Measurements from ENCODE around the gene SMARCAD1. TPM values are rescaled to one million over a fixed set of nuclear protein-coding genes. Genes with fewer than 3 reads are reported as not detected.
"Not testable (repeated sequence)": the region's sequence is repeated elsewhere in the genome, so short reads cannot be mapped to it uniquely, and the experiment has no call there.

SMARCAD1 gene
- total and polyA plus RNA-seq, 4 donors: 7.5 to 58.3 (median 14.4) TPM

GRCh38 chr4:94334476-94334875 is 126.8 kb downstream of the SMARCAD1 start:
- DNase-seq (no peak), ATAC-seq (ENCODE audit: insufficient read depth, low FRiP score) (no peak)
- peaks cover 0 to 3% (median 0%) of the 10 kb centered on the region in 5 donors for H3K4me1 ChIP-seq (ENCODE audit: control insufficient read depth in 5 of 5, insufficient read depth in 5 of 5, low read length in 5 of 5)
- H3K27ac ChIP-seq (ENCODE audit: low read depth in 1 of 2, low read length in 1 of 2): no peak overlapping the region
- WGBS, 2 donors: 71 to 80% methylated on average over 2 of the region's 2 CpGs
- H3K9me3 ChIP-seq (ENCODE audit: control insufficient read depth in 4 of 4, insufficient read depth in 3 of 4, low read length in 3 of 4): peaks cover 0 to 2% (median 0%) of the 10 kb centered on the region in 4 donors
- no peak for TF ChIP-seq CTCF (IDR thresholded peaks at IDR 0.05; ENCODE audit: control extremely low read depth, extremely low read depth)
- no peaks in the 10 kb centered on the region for H3K36me3 ChIP-seq (ENCODE audit: control insufficient read depth in 4 of 4, insufficient read depth in 4 of 4, low read length in 4 of 4)
- H3K9ac ChIP-seq (ENCODE audit: insufficient read depth in 1 of 2, low read length in 2 of 2): no peak overlapping the region
- H3K27me3 ChIP-seq (ENCODE audit: control insufficient read depth in 3 of 3, insufficient read depth in 3 of 3, low read length in 2 of 3): no peaks in the 10 kb centered on the region
- no peak overlapping the region for H3K4me3 ChIP-seq

GRCh38 chr4:94334962-94335361 is 127.3 kb downstream of the SMARCAD1 start:
- WGBS, 2 donors: 73 to 76% methylated on average over 3 of the region's 3 CpGs
- TF ChIP-seq CTCF (IDR thresholded peaks at IDR 0.05; ENCODE audit: control extremely low read depth, extremely low read depth): no peak

GRCh38 chr4:94336303-94336702 is 128.6 kb downstream of the SMARCAD1 start:
- peaks cover 0 to 2% (median 0%) of the 10 kb centered on the region in 4 donors for H3K9me3 ChIP-seq (ENCODE audit: control insufficient read depth in 4 of 4, insufficient read depth in 3 of 4, low read length in 3 of 4)
- H3K36me3 ChIP-seq (ENCODE audit: control insufficient read depth in 4 of 4, insufficient read depth in 4 of 4, low read length in 4 of 4): no peaks in the 10 kb centered on the region
- H3K9ac ChIP-seq (ENCODE audit: insufficient read depth in 1 of 2, low read length in 2 of 2): no peak overlapping the region
- H3K27ac ChIP-seq (ENCODE audit: low read depth in 1 of 2, low read length in 1 of 2): no peak overlapping the region
- H3K4me3 ChIP-seq: no peak overlapping the region
- H3K27me3 ChIP-seq (ENCODE audit: control insufficient read depth in 3 of 3, insufficient read depth in 3 of 3, low read length in 2 of 3): no peaks in the 10 kb centered on the region
- no peak for DNase-seq
- WGBS, 2 donors: 84 to 90% methylated on average over 3 of the region's 3 CpGs
- H3K4me1 ChIP-seq (ENCODE audit: control insufficient read depth in 5 of 5, insufficient read depth in 5 of 5, low read length in 5 of 5): peaks cover 0 to 3% (median 0%) of the 10 kb centered on the region in 5 donors
- no peak for TF ChIP-seq CTCF (IDR thresholded peaks at IDR 0.05; ENCODE audit: control extremely low read depth, extremely low read depth)
- no peak for ATAC-seq (ENCODE audit: insufficient read depth, low FRiP score)

More at GRCh38 chr4:94334962-94335361, 127.3 kb downstream of the SMARCAD1 start:
- no peaks in the 10 kb centered on the region for H3K36me3 ChIP-seq (ENCODE audit: control insufficient read depth in 4 of 4, insufficient read depth in 4 of 4, low read length in 4 of 4)
- H3K4me3 ChIP-seq: no peak overlapping the region
- H3K4me1 ChIP-seq (ENCODE audit: control insufficient read depth in 5 of 5, insufficient read depth in 5 of 5, low read length in 5 of 5): peaks cover 0 to 3% (median 0%) of the 10 kb centered on the region in 5 donors
- no peak for DNase-seq
- no peaks in the 10 kb centered on the region for H3K27me3 ChIP-seq (ENCODE audit: control insufficient read depth in 3 of 3, insufficient read depth in 3 of 3, low read length in 2 of 3)
- peaks cover 0 to 2% (median 0%) of the 10 kb centered on the region in 4 donors for H3K9me3 ChIP-seq (ENCODE audit: control insufficient read depth in 4 of 4, insufficient read depth in 3 of 4, low read length in 3 of 4)
- no peak overlapping the region for H3K27ac ChIP-seq (ENCODE audit: low read depth in 1 of 2, low read length in 1 of 2)
- no peak for ATAC-seq (ENCODE audit: insufficient read depth, low FRiP score)
- H3K9ac ChIP-seq (ENCODE audit: insufficient read depth in 1 of 2, low read length in 2 of 2): no peak overlapping the region

GRCh38 chr4:94336791-94337190 is 129.1 kb downstream of the SMARCAD1 start:
- DNase-seq; H3K9ac ChIP-seq (ENCODE audit: insufficient read depth in 1 of 2, low read length in 2 of 2); H3K36me3 ChIP-seq (ENCODE audit: control insufficient read depth in 4 of 4, insufficient read depth in 4 of 4, low read length in 4 of 4); H3K27ac ChIP-seq (ENCODE audit: low read depth in 1 of 2, low read length in 1 of 2); H3K9me3 ChIP-seq (ENCODE audit: control insufficient read depth in 4 of 4, insufficient read depth in 3 of 4, low read length in 3 of 4); H3K27me3 ChIP-seq (ENCODE audit: control insufficient read depth in 3 of 3, insufficient read depth in 3 of 3, low read length in 2 of 3); ATAC-seq (ENCODE audit: insufficient read depth, low FRiP score); H3K4me3 ChIP-seq; H3K4me1 ChIP-seq (ENCODE audit: control insufficient read depth in 5 of 5, insufficient read depth in 5 of 5, low read length in 5 of 5): not testable (repeated sequence)
- WGBS, 2 donors: 83 to 92% methylated on average over 5 of the region's 5 CpGs

Data from lung (tissue), 12 donors.